ENCODE results near the gene NRL.

The NRL gene

DNA sequence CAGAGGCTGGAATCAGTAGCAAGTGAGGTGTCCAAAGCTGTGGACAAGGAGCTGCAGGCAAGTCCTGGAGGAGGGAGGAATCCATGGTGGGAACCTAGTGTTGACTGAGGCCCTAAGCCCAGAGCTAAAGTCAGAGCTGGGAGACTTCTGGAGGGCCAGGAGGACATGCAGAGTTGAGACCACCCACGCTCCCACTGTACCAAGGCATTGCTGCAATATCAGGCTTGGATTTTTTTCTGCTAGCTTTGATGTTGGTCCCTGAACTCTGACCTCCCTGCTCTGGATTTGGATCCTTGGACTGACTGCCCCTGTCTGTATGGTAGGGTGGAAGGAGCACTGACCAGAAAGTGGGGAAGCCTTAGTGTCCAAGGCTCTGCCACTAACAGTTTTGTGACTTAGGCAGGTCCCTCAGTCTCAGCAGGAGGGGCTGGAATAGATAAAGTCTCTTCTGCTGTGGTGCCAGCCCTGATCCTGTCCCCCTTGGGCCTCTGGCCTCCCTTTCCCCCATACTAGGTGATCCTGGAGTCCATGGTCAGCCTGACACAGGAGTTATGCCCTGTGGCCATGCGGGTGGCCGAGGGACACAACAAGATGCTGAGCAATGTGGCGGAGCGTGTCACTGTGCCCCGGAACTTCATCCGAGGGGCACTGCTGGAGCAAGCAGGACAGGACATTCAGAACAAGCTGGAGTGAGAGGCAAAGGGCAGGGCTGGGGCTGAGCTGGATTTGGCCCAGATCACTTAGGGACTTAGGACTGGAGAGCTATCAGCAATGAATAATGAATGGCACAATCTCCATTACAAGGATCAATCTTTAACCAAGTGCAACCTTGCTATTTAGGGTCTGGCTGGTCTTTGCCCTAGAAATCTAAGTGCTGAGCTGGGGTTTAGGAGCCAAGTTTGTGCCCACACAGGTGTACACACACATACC is 53.5 kb downstream of the NRL start:
- Histone ChIP-seq H3K79me2 (no peaks in the 10 kb centered on the region), H2AFZ (no peak overlapping the region), H3K36me3 (ENCODE audit: control insufficient read depth, insufficient read depth, low read length) (no peaks in the 10 kb centered on the region), H3K27ac (no peak overlapping the region), H3K27me3 (ENCODE audit: control insufficient read depth, insufficient read depth, low read length) (no peaks in the 10 kb centered on the region), H3K9me3 (ENCODE audit: control insufficient read depth, low read length) (no peaks in the 10 kb centered on the region), H3K4me1 (no peaks in the 10 kb centered on the region), H3K4me3 (ENCODE audit: low read depth, low read length) (no peak overlapping the region), H3K4me2 (ENCODE audit: low read length) (no peak overlapping the region), H3K9ac (no peak overlapping the region)
- TF ChIP-seq, protein P1, sequence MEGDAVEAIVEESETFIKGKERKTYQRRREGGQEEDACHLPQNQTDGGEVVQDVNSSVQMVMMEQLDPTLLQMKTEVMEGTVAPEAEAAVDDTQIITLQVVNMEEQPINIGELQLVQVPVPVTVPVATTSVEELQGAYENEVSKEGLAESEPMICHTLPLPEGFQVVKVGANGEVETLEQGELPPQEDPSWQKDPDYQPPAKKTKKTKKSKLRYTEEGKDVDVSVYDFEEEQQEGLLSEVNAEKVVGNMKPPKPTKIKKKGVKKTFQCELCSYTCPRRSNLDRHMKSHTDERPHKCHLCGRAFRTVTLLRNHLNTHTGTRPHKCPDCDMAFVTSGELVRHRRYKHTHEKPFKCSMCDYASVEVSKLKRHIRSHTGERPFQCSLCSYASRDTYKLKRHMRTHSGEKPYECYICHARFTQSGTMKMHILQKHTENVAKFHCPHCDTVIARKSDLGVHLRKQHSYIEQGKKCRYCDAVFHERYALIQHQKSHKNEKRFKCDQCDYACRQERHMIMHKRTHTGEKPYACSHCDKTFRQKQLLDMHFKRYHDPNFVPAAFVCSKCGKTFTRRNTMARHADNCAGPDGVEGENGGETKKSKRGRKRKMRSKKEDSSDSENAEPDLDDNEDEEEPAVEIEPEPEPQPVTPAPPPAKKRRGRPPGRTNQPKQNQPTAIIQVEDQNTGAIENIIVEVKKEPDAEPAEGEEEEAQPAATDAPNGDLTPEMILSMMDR (IDR thresholded peaks at IDR 0.05) = no peak

DNA sequence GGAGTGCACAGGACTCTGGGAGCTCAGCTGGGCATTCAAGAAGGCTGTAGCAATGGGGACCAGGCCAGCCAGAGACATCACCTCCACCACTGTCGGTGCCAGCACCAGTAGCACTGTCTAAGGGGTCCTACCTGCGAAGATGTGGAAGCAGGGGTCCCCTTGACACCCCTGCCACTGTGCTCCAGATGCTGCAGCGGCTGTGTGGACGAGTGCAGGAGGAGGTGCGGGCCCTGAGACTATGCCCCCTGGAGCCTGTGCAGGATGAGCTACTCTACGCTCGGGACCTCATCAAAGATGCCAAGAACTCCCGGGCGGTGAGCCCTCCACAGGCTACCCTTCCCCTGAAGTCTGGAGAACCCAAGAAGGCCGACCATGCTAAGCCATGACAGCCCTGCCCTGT is 54.3 kb downstream of the NRL start:
- Histone ChIP-seq H3K4me3 (ENCODE audit: low read depth, low read length) (no peak overlapping the region), H3K9ac (no peak overlapping the region), H3K79me2 (no peaks in the 10 kb centered on the region), H3K9me3 (ENCODE audit: control insufficient read depth, low read length) (no peaks in the 10 kb centered on the region), H3K36me3 (ENCODE audit: control insufficient read depth, insufficient read depth, low read length) (no peaks in the 10 kb centered on the region), H3K27me3 (ENCODE audit: control insufficient read depth, insufficient read depth, low read length) (no peaks in the 10 kb centered on the region), H3K4me2 (ENCODE audit: low read length) (no peak overlapping the region), H2AFZ (no peak overlapping the region), H3K4me1 (no peaks in the 10 kb centered on the region), H3K27ac (no peak overlapping the region)
- TF ChIP-seq, protein P1 (IDR thresholded peaks at IDR 0.05) = no peak

GRCh38 chr14:24059841-24060388 is 54.8 kb downstream of the NRL start:
- H3K9ac ChIP-seq = no peak overlapping the region
- H3K79me2 ChIP-seq = no peaks in the 10 kb centered on the region
- H3K4me2 ChIP-seq (ENCODE audit: low read length) = no peak overlapping the region
- no peak overlapping the region for H3K4me3 ChIP-seq (ENCODE audit: low read depth, low read length)
- H2AFZ ChIP-seq = no peak overlapping the region
- H3K9me3 ChIP-seq (ENCODE audit: control insufficient read depth, low read length) = no peaks in the 10 kb centered on the region
- no peaks in the 10 kb centered on the region for H3K4me1 ChIP-seq
- TF ChIP-seq, protein P1 (IDR thresholded peaks at IDR 0.05) = no peak
- H3K27ac ChIP-seq = no peak overlapping the region
- no peaks in the 10 kb centered on the region for H3K27me3 ChIP-seq (ENCODE audit: control insufficient read depth, insufficient read depth, low read length)
- H3K36me3 ChIP-seq (ENCODE audit: control insufficient read depth, insufficient read depth, low read length) = no peaks in the 10 kb centered on the region

DNA sequence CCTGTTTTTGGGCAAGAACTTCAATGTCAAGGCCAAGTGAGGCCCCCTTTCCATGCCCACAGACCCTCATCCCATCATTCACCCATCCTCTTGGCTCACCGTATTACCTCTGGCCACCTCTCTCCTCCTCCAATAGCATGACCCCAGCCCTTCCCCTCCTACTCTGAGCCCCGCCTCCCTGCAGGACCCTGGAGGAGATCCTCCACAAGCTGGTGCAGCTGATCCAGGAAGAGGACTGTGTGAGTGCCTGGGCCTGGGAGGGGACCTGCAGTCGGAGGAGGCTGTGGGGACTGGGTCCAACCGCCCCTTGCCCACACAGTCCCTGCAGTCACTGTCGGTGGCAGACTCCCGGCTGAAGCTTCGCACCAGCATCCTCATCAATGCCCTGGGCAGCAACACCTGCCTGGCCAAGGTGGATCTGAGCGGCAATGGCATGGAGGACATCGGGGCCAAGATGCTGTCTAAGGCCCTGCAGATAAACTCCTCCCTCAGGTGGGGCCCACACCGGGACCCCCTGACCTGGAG is 55.7 kb downstream of the NRL start:
- H3K27me3 ChIP-seq (ENCODE audit: control insufficient read depth, insufficient read depth, low read length) = no peaks in the 10 kb centered on the region
- no peak overlapping the region for H3K9ac ChIP-seq
- no peak overlapping the region for H2AFZ ChIP-seq
- H3K9me3 ChIP-seq (ENCODE audit: control insufficient read depth, low read length) = no peaks in the 10 kb centered on the region
- H3K4me2 ChIP-seq (ENCODE audit: low read length) = no peak overlapping the region
- no peak overlapping the region for H3K27ac ChIP-seq
- TF ChIP-seq, protein P1 (IDR thresholded peaks at IDR 0.05) = no peak
- no peaks in the 10 kb centered on the region for H3K79me2 ChIP-seq
- H3K36me3 ChIP-seq (ENCODE audit: control insufficient read depth, insufficient read depth, low read length) = no peaks in the 10 kb centered on the region
- no peak overlapping the region for H3K4me3 ChIP-seq (ENCODE audit: low read depth, low read length)
- no peaks in the 10 kb centered on the region for H3K4me1 ChIP-seq
